HepG2 (cell line): ENCODE results near the gene PRADC1. TPM values are rescaled to one million over a fixed set of nuclear protein-coding genes. Genes with fewer than 3 reads are reported as not detected.

Experiments
- ETV5 ChIP-seq: IDR thresholded peaks from 2 replicates; pipeline ENCODE4 v1.6.1; 2018; ENCODE audit warnings: missing biosample characterization, missing genetic modification reagents, inconsistent platforms, borderline replicate concordance
- KAT7 ChIP-seq: IDR thresholded peaks from 2 replicates; pipeline ENCODE4 v1.6.1; 2018; ENCODE audit warnings: borderline replicate concordance, missing compliant biosample characterization
- KLF9 ChIP-seq: IDR thresholded peaks from 2 replicates; pipeline ENCODE4 v1.6.1; 2016; ENCODE audit warnings: low read depth
- RXRA ChIP-seq: sonication (generic); formaldehyde crosslinking; IDR thresholded peaks from 2 replicates; pipeline ENCODE4 v1.5.1; 2020; ENCODE audit warnings: missing genetic modification reagents
- TARDBP ChIP-seq: sonication (generic); formaldehyde crosslinking; IDR thresholded peaks from 2 replicates; pipeline ENCODE4 v1.8.0; 2022; ENCODE audit warnings: mild to moderate bottlenecking, missing genetic modification reagents
- TSC22D2 ChIP-seq: sonication (generic); formaldehyde crosslinking; IDR thresholded peaks from 2 replicates; pipeline ENCODE4 v1.5.1; 2020; ENCODE audit warnings: missing genetic modification reagents, mild to moderate bottlenecking, borderline replicate concordance
- ZKSCAN8 ChIP-seq: IDR thresholded peaks from 2 replicates; pipeline ENCODE4 v1.6.1; 2016; ENCODE audit warnings: borderline replicate concordance, missing genetic modification reagents, missing compliant biosample characterization
- ZNF264 ChIP-seq: sonication (generic); formaldehyde crosslinking; IDR thresholded peaks from 2 replicates; pipeline ENCODE4 v1.4.0; 2020; ENCODE audit warnings: missing genetic modification reagents
- ZNF496 ChIP-seq: sonication (generic); formaldehyde crosslinking; IDR thresholded peaks from 2 replicates; pipeline ENCODE4 v1.8.1; 2023; ENCODE audit warnings: mild to moderate bottlenecking, moderate library complexity, missing genetic modification reagents; ENCODE audit not compliant: insufficient replicate concordance
- ZNF530 ChIP-seq: sonication (generic); formaldehyde crosslinking; IDR thresholded peaks from 2 replicates; pipeline ENCODE4 v1.5.0; 2020; ENCODE audit warnings: low read depth, mild to moderate bottlenecking, missing genetic modification reagents
- polyA plus RNA-seq, 8 experiments: library from polyadenylated mRNA; depleted of rRNA in 3 of 8; stranded (reverse) in 7 of 8; unstranded in 1 of 8; fragments of >200 nt; fragmentation: Illumina TruSeq in 4 of 8; extraction: Trizol in 4 of 8; gene quantifications; 2 replicates each; pipeline versions ENCODE4 v1.2.1 to v1.2.3, GENCODE V29; 2011 to 2016; ENCODE audit warnings: low read depth in 4 of 8, missing spikeins in 1 of 8, mixed read lengths in 1 of 8; ENCODE audit not compliant: insufficient read depth in 1 of 8
- total RNA-seq, 5 experiments: library from RNA; depleted of rRNA; stranded (reverse); fragments of >200 nt; fragmentation: Illumina TruSeq; extraction: Trizol; gene quantifications; 2 replicates each; pipeline ENCODE4 v1.2.3, GENCODE V29; 2016; ENCODE audit warnings: low read depth in 1 of 5
- TF ChIP-seq, protein P1 (sequence below): sonication (generic); formaldehyde crosslinking; IDR thresholded peaks from 2 replicates; pipeline ENCODE4 v1.9.0; 2021; ENCODE audit warnings: mild to moderate bottlenecking, missing genetic modification reagents
- TF ChIP-seq, protein P2 (sequence below): sonication (generic); formaldehyde crosslinking; IDR thresholded peaks from 2 replicates; pipeline ENCODE4 v1.4.0; 2020; ENCODE audit warnings: mild to moderate bottlenecking, missing genetic modification reagents
- TF ChIP-seq, protein P3 (sequence below), 2 experiments: sonication (generic) in 1 of 2; formaldehyde crosslinking in 1 of 2; IDR thresholded peaks; 2 replicates each; pipeline versions ENCODE4 v1.4.0 to v1.6.1; 2016 to 2020; ENCODE audit warnings: borderline replicate concordance in 1 of 2, low read depth in 1 of 2, mild to moderate bottlenecking in 1 of 2, missing genetic modification reagents in 1 of 2
- TF ChIP-seq, protein P4 (sequence below): sonication (generic); formaldehyde crosslinking; IDR thresholded peaks from 2 replicates; pipeline ENCODE4 v1.8.1; 2023; ENCODE audit warnings: mild to moderate bottlenecking, inconsistent platforms, moderate library complexity, missing genetic modification reagents, borderline replicate concordance
- TF ChIP-seq, protein P5 (sequence below): sonication (generic); formaldehyde crosslinking; IDR thresholded peaks from 2 replicates; pipeline ENCODE4 v1.4.0; 2020; ENCODE audit warnings: missing genetic modification reagents; ENCODE audit errors: not compliant biosample characterization

PRADC1 gene
- total and polyA plus RNA-seq, 2 of the 13 experiments (the other 11 are each of a cell fraction or from before 2014, with no cell fraction given) = 12.1 to 37.2 TPM

DNA sequence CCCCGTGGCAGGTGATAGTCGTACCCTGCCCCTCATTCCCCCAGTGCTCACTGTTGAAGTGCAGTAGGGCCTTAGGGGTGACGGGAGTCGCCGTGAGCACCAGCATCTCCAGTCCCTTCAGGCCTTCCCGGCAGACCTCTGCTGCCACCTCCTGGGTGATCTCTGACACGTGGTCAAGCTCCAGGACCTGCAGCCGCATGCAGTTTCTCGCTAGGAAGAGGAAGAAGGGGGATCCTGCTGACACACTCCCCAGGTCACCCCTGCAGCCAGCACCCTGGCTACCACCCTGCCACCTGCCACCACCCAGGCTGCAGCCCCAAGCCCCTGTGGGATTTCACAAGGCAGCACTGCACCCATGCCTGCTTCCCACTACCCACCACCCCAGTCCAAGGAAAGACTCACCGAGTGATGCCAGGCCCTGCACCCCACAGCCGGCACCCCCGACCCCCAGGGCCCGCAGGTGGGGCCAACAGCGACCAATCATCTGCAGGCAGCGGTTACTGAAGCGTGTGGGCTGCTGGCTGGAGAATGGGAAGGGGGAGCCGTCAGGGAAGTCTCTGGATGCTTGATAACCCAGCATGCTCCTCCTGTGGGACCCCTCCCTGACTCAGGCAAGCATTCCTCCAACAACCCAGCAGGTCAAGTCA is 27.4 kb upstream of the PRADC1 start (continued):
- TF ChIP-seq RXRA (0 out of 2 replicates have a peak, but pooled peaks have one; percentile 29), KLF9 (CRISPR knock-in tag) (no peak), ZNF530 (CRISPR knock-in tag) (no peak), KAT7 (no peak), TARDBP (no peak), TSC22D2 (CRISPR knock-in tag) (no peak), ZKSCAN8 (CRISPR knock-in tag) (no peak), ZNF496 (no peak), ETV5 (CRISPR knock-in tag) (no peak), ZNF264 (CRISPR knock-in tag) (no peak)
- TF ChIP-seq, protein P1, sequence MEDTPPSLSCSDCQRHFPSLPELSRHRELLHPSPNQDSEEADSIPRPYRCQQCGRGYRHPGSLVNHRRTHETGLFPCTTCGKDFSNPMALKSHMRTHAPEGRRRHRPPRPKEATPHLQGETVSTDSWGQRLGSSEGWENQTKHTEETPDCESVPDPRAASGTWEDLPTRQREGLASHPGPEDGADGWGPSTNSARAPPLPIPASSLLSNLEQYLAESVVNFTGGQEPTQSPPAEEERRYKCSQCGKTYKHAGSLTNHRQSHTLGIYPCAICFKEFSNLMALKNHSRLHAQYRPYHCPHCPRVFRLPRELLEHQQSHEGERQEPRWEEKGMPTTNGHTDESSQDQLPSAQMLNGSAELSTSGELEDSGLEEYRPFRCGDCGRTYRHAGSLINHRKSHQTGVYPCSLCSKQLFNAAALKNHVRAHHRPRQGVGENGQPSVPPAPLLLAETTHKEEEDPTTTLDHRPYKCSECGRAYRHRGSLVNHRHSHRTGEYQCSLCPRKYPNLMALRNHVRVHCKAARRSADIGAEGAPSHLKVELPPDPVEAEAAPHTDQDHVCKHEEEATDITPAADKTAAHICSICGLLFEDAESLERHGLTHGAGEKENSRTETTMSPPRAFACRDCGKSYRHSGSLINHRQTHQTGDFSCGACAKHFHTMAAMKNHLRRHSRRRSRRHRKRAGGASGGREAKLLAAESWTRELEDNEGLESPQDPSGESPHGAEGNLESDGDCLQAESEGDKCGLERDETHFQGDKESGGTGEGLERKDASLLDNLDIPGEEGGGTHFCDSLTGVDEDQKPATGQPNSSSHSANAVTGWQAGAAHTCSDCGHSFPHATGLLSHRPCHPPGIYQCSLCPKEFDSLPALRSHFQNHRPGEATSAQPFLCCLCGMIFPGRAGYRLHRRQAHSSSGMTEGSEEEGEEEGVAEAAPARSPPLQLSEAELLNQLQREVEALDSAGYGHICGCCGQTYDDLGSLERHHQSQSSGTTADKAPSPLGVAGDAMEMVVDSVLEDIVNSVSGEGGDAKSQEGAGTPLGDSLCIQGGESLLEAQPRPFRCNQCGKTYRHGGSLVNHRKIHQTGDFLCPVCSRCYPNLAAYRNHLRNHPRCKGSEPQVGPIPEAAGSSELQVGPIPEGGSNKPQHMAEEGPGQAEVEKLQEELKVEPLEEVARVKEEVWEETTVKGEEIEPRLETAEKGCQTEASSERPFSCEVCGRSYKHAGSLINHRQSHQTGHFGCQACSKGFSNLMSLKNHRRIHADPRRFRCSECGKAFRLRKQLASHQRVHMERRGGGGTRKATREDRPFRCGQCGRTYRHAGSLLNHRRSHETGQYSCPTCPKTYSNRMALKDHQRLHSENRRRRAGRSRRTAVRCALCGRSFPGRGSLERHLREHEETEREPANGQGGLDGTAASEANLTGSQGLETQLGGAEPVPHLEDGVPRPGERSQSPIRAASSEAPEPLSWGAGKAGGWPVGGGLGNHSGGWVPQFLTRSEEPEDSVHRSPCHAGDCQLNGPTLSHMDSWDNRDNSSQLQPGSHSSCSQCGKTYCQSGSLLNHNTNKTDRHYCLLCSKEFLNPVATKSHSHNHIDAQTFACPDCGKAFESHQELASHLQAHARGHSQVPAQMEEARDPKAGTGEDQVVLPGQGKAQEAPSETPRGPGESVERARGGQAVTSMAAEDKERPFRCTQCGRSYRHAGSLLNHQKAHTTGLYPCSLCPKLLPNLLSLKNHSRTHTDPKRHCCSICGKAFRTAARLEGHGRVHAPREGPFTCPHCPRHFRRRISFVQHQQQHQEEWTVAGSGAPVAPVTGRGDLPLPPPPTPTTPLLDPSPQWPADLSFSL = no peak
- TF ChIP-seq, protein P2, sequence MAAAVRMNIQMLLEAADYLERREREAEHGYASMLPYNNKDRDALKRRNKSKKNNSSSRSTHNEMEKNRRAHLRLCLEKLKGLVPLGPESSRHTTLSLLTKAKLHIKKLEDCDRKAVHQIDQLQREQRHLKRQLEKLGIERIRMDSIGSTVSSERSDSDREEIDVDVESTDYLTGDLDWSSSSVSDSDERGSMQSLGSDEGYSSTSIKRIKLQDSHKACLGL = no peak
- TF ChIP-seq, protein P3, sequence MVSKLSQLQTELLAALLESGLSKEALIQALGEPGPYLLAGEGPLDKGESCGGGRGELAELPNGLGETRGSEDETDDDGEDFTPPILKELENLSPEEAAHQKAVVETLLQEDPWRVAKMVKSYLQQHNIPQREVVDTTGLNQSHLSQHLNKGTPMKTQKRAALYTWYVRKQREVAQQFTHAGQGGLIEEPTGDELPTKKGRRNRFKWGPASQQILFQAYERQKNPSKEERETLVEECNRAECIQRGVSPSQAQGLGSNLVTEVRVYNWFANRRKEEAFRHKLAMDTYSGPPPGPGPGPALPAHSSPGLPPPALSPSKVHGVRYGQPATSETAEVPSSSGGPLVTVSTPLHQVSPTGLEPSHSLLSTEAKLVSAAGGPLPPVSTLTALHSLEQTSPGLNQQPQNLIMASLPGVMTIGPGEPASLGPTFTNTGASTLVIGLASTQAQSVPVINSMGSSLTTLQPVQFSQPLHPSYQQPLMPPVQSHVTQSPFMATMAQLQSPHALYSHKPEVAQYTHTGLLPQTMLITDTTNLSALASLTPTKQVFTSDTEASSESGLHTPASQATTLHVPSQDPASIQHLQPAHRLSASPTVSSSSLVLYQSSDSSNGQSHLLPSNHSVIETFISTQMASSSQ (IDR thresholded peaks at IDR 0.05; ENCODE audit: low read depth) = no peak
- TF ChIP-seq, protein P3 (CRISPR knock-in tag; IDR thresholded peaks at IDR 0.05; ENCODE audit: borderline replicate concordance) = no peak
- TF ChIP-seq, protein P4, sequence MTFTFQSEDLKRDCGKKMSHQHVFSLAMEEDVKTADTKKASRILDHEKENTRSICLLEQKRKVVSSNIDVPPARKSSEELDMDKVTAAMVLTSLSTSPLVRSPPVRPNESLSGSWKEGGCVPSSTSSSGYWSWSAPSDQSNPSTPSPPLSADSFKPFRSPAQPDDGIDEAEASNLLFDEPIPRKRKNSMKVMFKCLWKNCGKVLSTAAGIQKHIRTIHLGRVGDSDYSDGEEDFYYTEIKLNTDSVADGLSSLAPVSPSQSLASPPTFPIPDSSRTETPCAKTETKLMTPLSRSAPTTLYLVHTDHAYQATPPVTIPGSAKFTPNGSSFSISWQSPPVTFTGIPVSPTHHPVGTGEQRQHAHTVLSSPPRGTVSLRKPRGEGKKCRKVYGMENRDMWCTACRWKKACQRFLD = no peak
- TF ChIP-seq, protein P5, sequence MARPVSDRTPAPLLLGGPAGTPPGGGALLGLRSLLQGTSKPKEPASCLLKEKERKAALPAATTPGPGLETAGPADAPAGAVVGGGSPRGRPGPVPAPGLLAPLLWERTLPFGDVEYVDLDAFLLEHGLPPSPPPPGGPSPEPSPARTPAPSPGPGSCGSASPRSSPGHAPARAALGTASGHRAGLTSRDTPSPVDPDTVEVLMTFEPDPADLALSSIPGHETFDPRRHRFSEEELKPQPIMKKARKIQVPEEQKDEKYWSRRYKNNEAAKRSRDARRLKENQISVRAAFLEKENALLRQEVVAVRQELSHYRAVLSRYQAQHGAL = no peak
